Measurements from ENCODE around the gene ANP32E.
"Not testable (repeated sequence)": the region's sequence is repeated elsewhere in the genome, so short reads cannot be mapped to it uniquely, and the experiment has no call there.

The ANP32E gene

DNA sequence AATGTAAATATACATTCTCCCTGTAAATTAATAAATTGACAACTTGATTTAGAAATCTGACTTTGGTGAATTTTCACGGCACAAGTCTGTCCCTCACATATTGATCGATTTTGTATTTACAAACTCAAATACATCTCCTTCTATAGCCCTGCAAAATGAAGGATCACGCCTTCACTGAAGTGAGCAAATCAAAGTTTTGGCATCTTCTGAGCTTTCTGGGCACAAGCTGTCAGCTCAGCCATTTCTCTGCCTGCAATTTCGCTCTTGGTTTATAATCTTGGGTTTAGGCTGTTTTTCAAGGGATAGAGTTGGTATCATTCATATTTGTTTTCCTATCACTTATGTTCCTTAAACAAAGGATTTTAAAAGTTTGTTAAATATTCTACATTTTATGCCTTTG is 25.8 kb downstream of the ANP32E start:
- H3K27me3 ChIP-seq (ENCODE audit: low read depth, low read length): no peaks in the 10 kb centered on the region
- no peaks in the 10 kb centered on the region for H3K4me1 ChIP-seq (ENCODE audit: control insufficient read depth in 1 of 2, insufficient read depth in 2 of 2, low read length in 2 of 2)
- H3K4me3 ChIP-seq (ENCODE audit: low read depth in 1 of 2, low read length in 2 of 2): no peak overlapping the region
- no peaks in the 10 kb centered on the region for H3K36me3 ChIP-seq (ENCODE audit: control insufficient read depth in 1 of 2, insufficient read depth in 2 of 2, low read length in 2 of 2)
- H3K9me3 ChIP-seq (ENCODE audit: control insufficient read depth in 1 of 2, low read length in 2 of 2): no peaks in the 10 kb centered on the region
- no peak overlapping the region for H3K27ac ChIP-seq (ENCODE audit: low read length)

DNA sequence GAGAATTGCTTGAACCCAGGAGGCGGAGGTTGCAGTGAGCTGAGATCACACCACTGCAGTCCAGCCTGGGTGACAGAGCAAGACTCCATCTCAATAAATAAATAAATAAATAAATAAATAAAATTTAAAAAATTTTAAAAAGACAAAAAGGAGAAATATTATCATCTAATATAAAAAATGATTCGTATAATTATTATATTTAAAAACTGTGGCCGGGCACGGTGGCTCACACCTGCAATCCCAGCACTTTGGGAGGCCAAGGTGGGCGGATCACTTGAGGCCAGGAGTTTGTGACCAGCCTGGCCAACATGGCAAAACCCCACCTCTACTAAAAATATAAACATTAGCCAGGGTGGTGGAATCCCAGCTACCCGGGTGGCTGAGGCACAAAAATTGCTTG is 27.5 kb downstream of the ANP32E start:
- H3K27me3 ChIP-seq (ENCODE audit: low read depth, low read length); H3K4me3 ChIP-seq (ENCODE audit: low read depth in 1 of 2, low read length in 2 of 2); H3K36me3 ChIP-seq (ENCODE audit: control insufficient read depth in 1 of 2, insufficient read depth in 2 of 2, low read length in 2 of 2); H3K9me3 ChIP-seq (ENCODE audit: control insufficient read depth in 1 of 2, low read length in 2 of 2); H3K4me1 ChIP-seq (ENCODE audit: control insufficient read depth in 1 of 2, insufficient read depth in 2 of 2, low read length in 2 of 2); H3K27ac ChIP-seq (ENCODE audit: low read length): not testable (repeated sequence)

DNA sequence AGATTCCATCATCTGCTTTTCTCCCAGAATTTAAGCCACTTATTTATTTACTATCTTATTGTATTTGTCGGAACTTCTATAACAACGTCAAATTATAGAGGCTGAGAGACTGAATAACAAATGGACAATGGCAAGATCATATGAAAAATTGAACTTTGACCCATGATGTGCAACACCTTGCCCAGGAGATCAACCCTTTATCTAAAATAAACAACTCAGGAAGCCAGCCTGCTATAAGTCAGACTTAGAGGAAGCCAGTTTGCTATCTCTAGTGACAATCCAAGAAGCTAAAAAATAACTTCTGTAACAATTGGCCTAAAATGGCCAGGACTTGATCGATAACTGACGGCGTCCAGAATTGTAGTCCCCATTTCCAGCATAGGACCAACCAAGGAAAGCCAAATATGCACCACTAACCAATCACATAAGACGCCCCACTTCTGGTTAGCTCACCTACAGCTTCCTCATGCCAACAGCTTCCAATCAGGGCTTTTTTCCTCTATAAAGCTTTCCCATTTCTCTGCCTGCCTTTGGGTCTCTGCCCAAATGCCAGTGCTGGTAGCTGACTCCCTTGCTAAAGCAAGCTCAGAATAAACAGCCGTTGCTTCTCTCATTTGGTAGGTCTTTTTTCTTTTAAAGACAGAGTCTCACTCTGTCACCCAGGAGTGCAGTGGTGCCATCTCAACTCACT is 28.5 kb downstream of the ANP32E start:
- Histone ChIP-seq H3K9me3 (ENCODE audit: control insufficient read depth in 1 of 2, low read length in 2 of 2) (no peaks in the 10 kb centered on the region), H3K27me3 (ENCODE audit: low read depth, low read length) (no peaks in the 10 kb centered on the region), H3K4me3 (ENCODE audit: low read depth in 1 of 2, low read length in 2 of 2) (no peak overlapping the region), H3K36me3 (ENCODE audit: control insufficient read depth in 1 of 2, insufficient read depth in 2 of 2, low read length in 2 of 2) (no peaks in the 10 kb centered on the region), H3K27ac (ENCODE audit: low read length) (no peak overlapping the region), H3K4me1 (ENCODE audit: control insufficient read depth in 1 of 2, insufficient read depth in 2 of 2, low read length in 2 of 2) (no peaks in the 10 kb centered on the region)

DNA sequence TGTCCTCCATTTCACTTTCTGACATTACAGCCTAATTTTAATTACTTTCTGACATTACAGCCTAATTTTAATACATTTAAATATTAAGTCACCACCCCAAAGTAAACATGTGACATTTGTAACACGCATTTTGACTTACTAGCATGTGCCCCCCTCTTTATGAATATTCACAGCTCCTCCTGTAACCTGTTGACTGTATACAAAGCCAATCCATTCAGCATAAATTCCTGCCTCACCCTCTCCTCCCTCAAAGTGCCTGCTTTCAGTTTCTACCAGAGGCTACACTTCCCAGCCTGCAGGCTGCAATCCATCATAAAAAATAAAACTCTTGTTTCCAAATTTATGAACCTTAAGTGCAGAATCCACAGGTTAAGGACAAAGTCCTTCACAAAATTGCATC is 39.5 kb downstream of the ANP32E start:
- Histone ChIP-seq H3K36me3 (ENCODE audit: control insufficient read depth in 1 of 2, insufficient read depth in 2 of 2, low read length in 2 of 2) (no peaks in the 10 kb centered on the region), H3K9me3 (ENCODE audit: control insufficient read depth in 1 of 2, low read length in 2 of 2) (no peaks in the 10 kb centered on the region)

DNA sequence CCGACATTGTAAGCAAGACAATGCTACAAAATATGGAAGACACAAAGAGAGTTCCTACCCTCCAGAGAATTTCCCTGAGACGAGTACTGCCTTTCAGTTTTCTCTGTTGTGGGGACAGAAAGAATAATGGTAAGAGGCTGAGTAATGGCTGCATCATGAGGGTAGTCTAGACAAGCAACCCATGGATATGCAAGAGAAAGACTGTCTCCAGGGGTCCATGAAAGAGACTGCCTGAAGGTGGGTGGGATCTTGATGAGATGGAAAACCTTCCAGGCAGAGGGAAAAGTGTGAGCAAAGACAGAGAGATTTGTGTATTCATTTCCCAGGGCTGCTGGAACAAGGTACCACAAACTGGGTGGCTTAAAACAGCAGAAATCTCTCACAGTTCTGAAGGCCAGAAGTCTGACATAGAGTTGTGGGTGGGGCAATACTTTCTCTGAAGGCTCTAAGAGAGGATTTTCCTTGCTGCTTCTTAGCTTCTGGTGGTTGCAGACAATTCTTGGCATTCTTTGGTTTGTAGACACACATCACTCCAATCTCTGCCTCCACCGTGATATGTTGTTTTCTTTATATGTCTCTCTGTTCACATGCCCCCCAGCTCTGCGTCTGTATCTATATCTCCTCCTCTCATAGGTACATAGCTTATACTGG is 41.4 kb downstream of the ANP32E start:
- Histone ChIP-seq H3K27ac (ENCODE audit: low read length) (no peak overlapping the region), H3K9me3 (ENCODE audit: control insufficient read depth in 1 of 2, low read length in 2 of 2) (no peaks in the 10 kb centered on the region), H3K36me3 (ENCODE audit: control insufficient read depth in 1 of 2, insufficient read depth in 2 of 2, low read length in 2 of 2) (no peaks in the 10 kb centered on the region), H3K4me3 (ENCODE audit: low read depth in 1 of 2, low read length in 2 of 2) (no peak overlapping the region), H3K27me3 (ENCODE audit: low read depth, low read length) (no peaks in the 10 kb centered on the region), H3K4me1 (ENCODE audit: control insufficient read depth in 1 of 2, insufficient read depth in 2 of 2, low read length in 2 of 2) (peaks cover 0 to 2% of the 10 kb centered on the region in 2 donors)

More for the DNA sequence above, 39.5 kb downstream of the ANP32E start:
- Histone ChIP-seq H3K4me1 (ENCODE audit: control insufficient read depth in 1 of 2, insufficient read depth in 2 of 2, low read length in 2 of 2) (peaks cover 0 to 2% of the 10 kb centered on the region in 2 donors), H3K4me3 (ENCODE audit: low read depth in 1 of 2, low read length in 2 of 2) (no peak overlapping the region), H3K27me3 (ENCODE audit: low read depth, low read length) (no peaks in the 10 kb centered on the region), H3K27ac (ENCODE audit: low read length) (no peak overlapping the region)

DNA sequence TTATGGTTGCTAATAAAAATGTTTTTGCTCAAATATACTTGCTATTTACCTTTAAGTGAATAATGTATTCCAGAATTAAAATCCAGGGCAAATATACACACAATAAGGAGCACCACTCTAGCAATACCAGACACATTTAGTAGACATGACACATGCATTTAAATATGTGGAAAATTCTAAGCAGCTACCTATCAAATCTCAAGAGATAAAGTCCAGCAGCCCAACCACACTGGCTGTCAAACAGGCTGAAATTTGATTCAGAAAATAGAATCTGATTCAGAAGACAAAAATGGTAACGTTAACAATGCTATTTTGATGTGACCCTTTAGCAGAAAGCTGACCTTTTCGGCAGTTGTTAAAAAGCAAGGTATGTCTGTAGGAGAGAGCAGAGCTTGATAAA is 43.9 kb downstream of the ANP32E start:
- Histone ChIP-seq H3K4me3 (ENCODE audit: low read depth in 1 of 2, low read length in 2 of 2) (no peak overlapping the region), H3K36me3 (ENCODE audit: control insufficient read depth in 1 of 2, insufficient read depth in 2 of 2, low read length in 2 of 2) (no peaks in the 10 kb centered on the region), H3K4me1 (ENCODE audit: control insufficient read depth in 1 of 2, insufficient read depth in 2 of 2, low read length in 2 of 2) (peaks cover 0 to 8% of the 10 kb centered on the region in 2 donors), H3K27ac (ENCODE audit: low read length) (no peak overlapping the region), H3K27me3 (ENCODE audit: low read depth, low read length) (no peaks in the 10 kb centered on the region), H3K9me3 (ENCODE audit: control insufficient read depth in 1 of 2, low read length in 2 of 2) (no peaks in the 10 kb centered on the region)

DNA sequence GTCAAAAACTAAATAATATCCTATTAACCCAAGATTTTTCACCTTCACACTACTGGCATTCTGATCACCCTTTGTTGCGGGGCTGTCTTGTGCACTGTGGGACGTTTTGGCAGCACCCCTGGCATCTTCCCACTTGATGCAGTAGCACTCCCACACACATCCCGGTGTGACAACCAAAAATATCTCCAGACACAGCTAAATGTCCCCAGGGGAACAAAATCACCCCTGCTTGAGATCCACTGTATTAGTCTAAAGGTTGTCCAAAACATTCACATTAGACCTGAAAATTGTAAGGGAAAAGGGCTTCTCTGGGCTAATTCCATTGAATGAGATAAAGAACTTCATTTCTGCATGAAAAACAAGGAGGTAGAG is 48.4 kb downstream of the ANP32E start:
- Histone ChIP-seq H3K4me3 (ENCODE audit: low read depth in 1 of 2, low read length in 2 of 2) (no peak overlapping the region), H3K27ac (ENCODE audit: low read length) (no peak overlapping the region), H3K36me3 (ENCODE audit: control insufficient read depth in 1 of 2, insufficient read depth in 2 of 2, low read length in 2 of 2) (no peaks in the 10 kb centered on the region), H3K27me3 (ENCODE audit: low read depth, low read length) (no peaks in the 10 kb centered on the region), H3K4me1 (ENCODE audit: control insufficient read depth in 1 of 2, insufficient read depth in 2 of 2, low read length in 2 of 2) (peaks cover 0 to 8% of the 10 kb centered on the region in 2 donors), H3K9me3 (ENCODE audit: control insufficient read depth in 1 of 2, low read length in 2 of 2) (no peaks in the 10 kb centered on the region)

DNA sequence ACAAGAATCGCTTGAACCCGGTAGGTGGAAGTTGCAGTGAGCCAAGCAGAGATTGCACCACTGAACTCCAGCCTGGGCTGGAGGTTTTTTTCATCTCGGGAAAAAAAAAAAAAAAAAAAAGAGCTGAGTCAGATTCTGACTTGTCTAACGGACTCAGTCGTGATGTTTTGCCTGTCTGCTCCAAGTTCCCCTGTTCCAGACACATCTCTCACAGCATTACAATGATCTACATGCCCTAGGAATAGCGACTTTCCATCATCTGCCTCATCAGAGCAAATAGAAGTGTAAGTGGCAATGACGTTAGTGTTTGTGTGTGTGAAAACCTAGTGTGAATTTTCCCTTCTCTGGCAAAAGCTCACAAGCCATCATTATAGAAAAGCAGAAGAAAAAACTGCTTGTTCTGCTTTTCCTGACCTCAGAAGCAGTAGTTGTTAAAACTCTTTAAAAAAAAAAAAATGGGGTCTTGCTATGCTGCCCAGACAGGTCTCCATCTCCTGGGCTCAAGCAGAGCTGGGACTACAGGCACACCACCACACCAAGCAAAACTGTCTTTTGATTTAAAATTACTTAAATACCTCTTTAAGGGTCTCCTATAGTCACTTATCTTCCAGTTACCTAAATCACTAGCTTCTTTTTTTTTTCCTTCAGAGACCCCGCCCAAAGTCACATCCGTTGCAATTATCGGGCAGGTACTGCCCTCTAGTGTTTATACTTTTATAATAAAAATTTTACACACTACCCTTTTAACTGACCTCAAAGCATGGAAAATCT is 48.9 kb downstream of the ANP32E start:
- H3K27ac ChIP-seq (ENCODE audit: low read length): no peak overlapping the region
- H3K4me3 ChIP-seq (ENCODE audit: low read depth in 1 of 2, low read length in 2 of 2): peak overlapping the region in 1 of 2 donors; percentile 37

DNA sequence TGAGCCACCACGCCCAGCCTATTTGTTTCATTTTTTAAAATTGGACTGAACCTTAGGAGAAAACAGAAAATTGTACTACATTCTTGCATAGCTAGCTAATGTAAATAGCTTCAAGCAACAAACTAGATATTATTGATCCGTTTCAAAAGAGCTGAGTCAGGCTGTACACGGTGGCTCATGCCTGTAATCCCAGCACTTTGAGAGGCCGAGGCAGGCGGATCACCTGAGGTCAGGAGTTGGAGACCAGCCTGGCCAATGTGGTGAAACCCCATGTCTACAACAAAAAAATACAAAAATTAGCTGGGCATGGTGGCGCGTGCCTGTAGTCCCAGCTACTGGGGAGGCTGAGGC is 49.5 kb downstream of the ANP32E start:
- not testable (repeated sequence) for H3K9me3 ChIP-seq (ENCODE audit: control insufficient read depth in 1 of 2, low read length in 2 of 2); H3K4me3 ChIP-seq (ENCODE audit: low read depth in 1 of 2, low read length in 2 of 2); H3K36me3 ChIP-seq (ENCODE audit: control insufficient read depth in 1 of 2, insufficient read depth in 2 of 2, low read length in 2 of 2); H3K27me3 ChIP-seq (ENCODE audit: low read depth, low read length); H3K4me1 ChIP-seq (ENCODE audit: control insufficient read depth in 1 of 2, insufficient read depth in 2 of 2, low read length in 2 of 2)
- H3K27ac ChIP-seq (ENCODE audit: low read length): peak overlapping the region; percentile 16

More for the DNA sequence above, 48.9 kb downstream of the ANP32E start:
- Histone ChIP-seq H3K36me3 (ENCODE audit: control insufficient read depth in 1 of 2, insufficient read depth in 2 of 2, low read length in 2 of 2) (no peaks in the 10 kb centered on the region), H3K9me3 (ENCODE audit: control insufficient read depth in 1 of 2, low read length in 2 of 2) (no peaks in the 10 kb centered on the region), H3K27me3 (ENCODE audit: low read depth, low read length) (no peaks in the 10 kb centered on the region), H3K4me1 (ENCODE audit: control insufficient read depth in 1 of 2, insufficient read depth in 2 of 2, low read length in 2 of 2) (peaks cover 0 to 6% of the 10 kb centered on the region in 2 donors)

DNA sequence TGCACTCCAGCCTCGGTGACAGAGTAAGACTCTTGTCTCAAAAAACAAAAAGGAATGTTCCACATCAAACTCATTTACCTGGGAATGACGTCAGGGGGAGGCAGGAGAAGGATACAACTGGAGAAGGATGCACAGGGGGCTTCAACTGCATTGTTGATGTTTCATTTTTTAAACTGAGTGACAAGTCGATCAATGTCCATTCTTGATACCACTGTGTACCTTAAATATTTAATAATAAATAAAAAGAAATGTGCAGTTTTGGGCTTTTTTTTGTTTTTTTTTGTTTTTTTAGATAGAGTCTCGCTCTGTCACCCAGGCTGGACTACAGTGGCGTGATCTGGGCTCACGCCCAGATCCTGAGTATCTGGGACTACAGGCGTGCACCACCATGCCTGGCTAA is 50.4 kb downstream of the ANP32E start:
- Histone ChIP-seq H3K4me3 (ENCODE audit: low read depth in 1 of 2, low read length in 2 of 2) (no peak overlapping the region), H3K4me1 (ENCODE audit: control insufficient read depth in 1 of 2, insufficient read depth in 2 of 2, low read length in 2 of 2) (peaks cover 0 to 6% of the 10 kb centered on the region in 2 donors), H3K36me3 (ENCODE audit: control insufficient read depth in 1 of 2, insufficient read depth in 2 of 2, low read length in 2 of 2) (no peaks in the 10 kb centered on the region), H3K27ac (ENCODE audit: low read length) (no peak overlapping the region), H3K27me3 (ENCODE audit: low read depth, low read length) (no peaks in the 10 kb centered on the region), H3K9me3 (ENCODE audit: control insufficient read depth in 1 of 2, low read length in 2 of 2) (no peaks in the 10 kb centered on the region)

DNA sequence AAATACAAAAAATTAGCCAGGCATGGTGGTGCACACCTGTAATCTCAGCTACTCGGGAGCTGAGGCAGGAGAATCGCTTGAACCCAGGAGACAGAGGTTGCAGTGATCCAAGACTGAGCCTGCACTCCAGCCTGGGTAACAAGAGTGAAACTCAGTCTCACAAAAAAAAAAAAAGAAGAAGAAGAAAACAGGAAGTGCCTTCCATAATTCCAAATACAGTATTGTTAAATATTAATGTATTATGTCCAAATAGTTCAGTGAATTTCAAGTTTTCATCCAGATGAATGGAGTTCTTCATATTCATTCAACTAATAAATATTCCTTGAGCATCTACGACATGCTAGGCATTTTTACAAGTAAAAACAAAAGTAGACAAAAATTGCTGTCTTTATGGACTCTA is 52.9 kb downstream of the ANP32E start:
- H3K36me3 ChIP-seq (ENCODE audit: control insufficient read depth in 1 of 2, insufficient read depth in 2 of 2, low read length in 2 of 2): no peaks in the 10 kb centered on the region
- H3K27me3 ChIP-seq (ENCODE audit: low read depth, low read length): no peaks in the 10 kb centered on the region
- H3K27ac ChIP-seq (ENCODE audit: low read length): no peak overlapping the region
- no peaks in the 10 kb centered on the region for H3K9me3 ChIP-seq (ENCODE audit: control insufficient read depth in 1 of 2, low read length in 2 of 2)
- H3K4me1 ChIP-seq (ENCODE audit: control insufficient read depth in 1 of 2, insufficient read depth in 2 of 2, low read length in 2 of 2): peaks cover 0 to 6% of the 10 kb centered on the region in 2 donors
- no peak overlapping the region for H3K4me3 ChIP-seq (ENCODE audit: low read depth in 1 of 2, low read length in 2 of 2)

All from muscle layer of duodenum (tissue), 2 donors.